Retinal pigment epithelial cell (primary cell): ENCODE measurements around the gene TBCE.

Experiments
- DNase-seq: peaks from one replicate; pipeline ENCODE4 v3.0.0-alpha.2; 2010; ENCODE audit warnings: low read depth
- H3K4me3 ChIP-seq: 2 replicates; pipeline ENCODE4 v1.5.1; 2011; ENCODE audit warnings: mild to moderate bottlenecking, low read length, control low read depth, moderate library complexity
- TF ChIP-seq, protein P1 (sequence below): conservative IDR thresholded peaks from 2 replicates; pipeline ENCODE4 v1.5.1; 2011; ENCODE audit warnings: low read depth, low read length, control low read depth, inconsistent platforms

The TBCE gene

DNA sequence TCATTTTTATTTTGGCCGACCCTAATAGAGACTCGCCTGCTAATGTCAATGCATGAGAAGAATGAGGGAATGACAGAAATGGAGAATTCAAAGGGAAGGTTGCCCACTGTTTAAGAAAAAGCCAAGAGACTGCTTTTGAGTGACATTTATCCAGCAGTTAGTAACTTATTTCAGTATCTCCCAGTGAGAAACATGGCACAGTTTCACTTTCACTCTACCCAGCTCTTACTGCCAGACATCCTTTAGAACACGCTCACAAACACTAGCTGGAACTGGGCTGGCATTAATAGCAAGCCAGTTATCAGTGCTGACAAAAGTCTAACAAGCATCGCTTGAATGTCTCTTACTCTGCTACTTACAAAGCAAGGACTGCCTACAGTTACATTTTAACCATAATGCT, 30.3 kb upstream of the TBCE start:
- no peak overlapping the region for H3K4me3 ChIP-seq
- DNase-seq: no peak
- TF ChIP-seq, protein P1, sequence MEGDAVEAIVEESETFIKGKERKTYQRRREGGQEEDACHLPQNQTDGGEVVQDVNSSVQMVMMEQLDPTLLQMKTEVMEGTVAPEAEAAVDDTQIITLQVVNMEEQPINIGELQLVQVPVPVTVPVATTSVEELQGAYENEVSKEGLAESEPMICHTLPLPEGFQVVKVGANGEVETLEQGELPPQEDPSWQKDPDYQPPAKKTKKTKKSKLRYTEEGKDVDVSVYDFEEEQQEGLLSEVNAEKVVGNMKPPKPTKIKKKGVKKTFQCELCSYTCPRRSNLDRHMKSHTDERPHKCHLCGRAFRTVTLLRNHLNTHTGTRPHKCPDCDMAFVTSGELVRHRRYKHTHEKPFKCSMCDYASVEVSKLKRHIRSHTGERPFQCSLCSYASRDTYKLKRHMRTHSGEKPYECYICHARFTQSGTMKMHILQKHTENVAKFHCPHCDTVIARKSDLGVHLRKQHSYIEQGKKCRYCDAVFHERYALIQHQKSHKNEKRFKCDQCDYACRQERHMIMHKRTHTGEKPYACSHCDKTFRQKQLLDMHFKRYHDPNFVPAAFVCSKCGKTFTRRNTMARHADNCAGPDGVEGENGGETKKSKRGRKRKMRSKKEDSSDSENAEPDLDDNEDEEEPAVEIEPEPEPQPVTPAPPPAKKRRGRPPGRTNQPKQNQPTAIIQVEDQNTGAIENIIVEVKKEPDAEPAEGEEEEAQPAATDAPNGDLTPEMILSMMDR: no peak

DNA sequence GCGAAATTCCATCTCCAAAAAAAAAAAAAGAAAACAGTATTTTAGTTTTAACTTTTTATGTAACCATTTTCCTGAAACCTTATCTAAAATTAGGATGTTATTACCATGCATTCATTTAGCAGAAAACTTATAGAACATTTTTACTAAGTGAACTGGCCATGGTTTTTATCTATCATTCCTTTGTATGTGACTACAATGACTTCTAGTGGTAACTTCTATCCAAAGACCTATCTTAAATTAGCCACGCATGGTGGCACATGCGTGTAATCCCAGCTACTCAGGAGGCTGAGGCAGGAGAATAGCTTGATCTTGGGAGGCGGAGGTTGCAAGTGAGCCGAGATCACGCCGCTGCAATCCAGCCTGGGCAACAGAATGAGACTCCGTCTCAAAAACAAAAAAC, 27.5 kb upstream of the TBCE start:
- TF ChIP-seq, protein P1: no peak
- H3K4me3 ChIP-seq: no peak overlapping the region
- DNase-seq: no peak

DNA sequence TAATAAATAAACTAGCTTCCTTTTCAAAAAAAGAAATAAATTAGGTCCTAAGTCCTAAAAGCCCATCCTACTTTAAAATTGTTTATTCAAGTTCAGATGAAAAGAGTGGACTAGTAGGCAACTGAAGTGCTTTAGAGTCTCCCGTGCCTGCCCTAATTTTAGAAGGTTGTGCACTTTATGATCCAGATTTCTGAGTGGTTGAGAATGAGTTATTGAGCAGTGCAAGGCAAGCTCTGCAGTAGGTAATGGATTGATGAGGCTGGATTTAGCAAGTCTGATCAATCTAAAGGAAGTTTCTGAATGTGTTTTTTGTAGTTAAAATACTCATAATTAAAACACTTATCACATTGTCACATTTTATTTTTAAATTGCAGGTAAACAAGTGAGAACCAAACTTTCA, 25.9 kb upstream of the TBCE start:
- H3K4me3 ChIP-seq: no peak overlapping the region
- DNase-seq: no peak
- TF ChIP-seq, protein P1: no peak

DNA sequence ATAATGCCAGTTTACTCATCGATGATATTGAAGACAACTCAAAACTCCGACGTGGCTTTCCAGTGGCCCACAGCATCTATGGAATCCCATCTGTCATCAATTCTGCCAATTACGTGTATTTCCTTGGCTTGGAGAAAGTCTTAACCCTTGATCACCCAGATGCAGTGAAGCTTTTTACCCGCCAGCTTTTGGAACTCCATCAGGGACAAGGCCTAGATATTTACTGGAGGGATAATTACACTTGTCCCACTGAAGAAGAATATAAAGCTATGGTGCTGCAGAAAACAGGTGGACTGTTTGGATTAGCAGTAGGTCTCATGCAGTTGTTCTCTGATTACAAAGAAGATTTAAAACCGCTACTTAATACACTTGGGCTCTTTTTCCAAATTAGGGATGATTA, 25.2 kb upstream of the TBCE start:
- H3K4me3 ChIP-seq: no peak overlapping the region
- TF ChIP-seq, protein P1: no peak
- DNase-seq: no peak

DNA sequence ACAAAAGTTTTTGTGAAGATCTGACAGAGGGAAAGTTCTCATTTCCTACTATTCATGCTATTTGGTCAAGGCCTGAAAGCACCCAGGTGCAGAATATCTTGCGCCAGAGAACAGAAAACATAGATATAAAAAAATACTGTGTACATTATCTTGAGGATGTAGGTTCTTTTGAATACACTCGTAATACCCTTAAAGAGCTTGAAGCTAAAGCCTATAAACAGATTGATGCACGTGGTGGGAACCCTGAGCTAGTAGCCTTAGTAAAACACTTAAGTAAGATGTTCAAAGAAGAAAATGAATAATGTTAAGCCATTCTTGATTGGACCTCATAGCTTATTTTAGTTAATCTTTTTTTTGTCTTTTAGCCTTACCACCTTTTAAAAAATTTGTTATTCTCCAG, 24.8 kb upstream of the TBCE start:
- no peak overlapping the region for H3K4me3 ChIP-seq
- no peak for DNase-seq
- TF ChIP-seq, protein P1: no peak

GRCh38 chr1:235343726-235344125, 23.5 kb upstream of the TBCE start:
- TF ChIP-seq, protein P1: no peak
- no peak for DNase-seq
- H3K4me3 ChIP-seq: no peak overlapping the region

GRCh38 chr1:235351441-235351840, 15.8 kb upstream of the TBCE start:
- DNase-seq: no peak
- no peak overlapping the region for H3K4me3 ChIP-seq
- TF ChIP-seq, protein P1: no peak
